Endothelial cell of umbilical vein (primary cell): Measurements from ENCODE around the gene SLC36A4. TPM values are rescaled to one million over a fixed set of nuclear protein-coding genes. Genes with fewer than 3 reads are reported as not detected.
"Not testable (repeated sequence)": the region's sequence is repeated elsewhere in the genome, so short reads cannot be mapped to it uniquely, and the experiment has no call there.

Experiments
- BruUV-seq: library from RNA; stranded (reverse); fragments of 400-500 nt; replicated peaks from 2 replicates; lab custom pipeline; 2021; lab: Mats Ljungman, UMichigan
- CTCF ChIA-PET: fragments of 300-600, 350-600 bp; sonication (Branson Sonifier 250); formaldehyde crosslinking; loops from one replicate; lab custom pipeline; 2021; ENCODE audit warnings: antibody characterized with exemption, inconsistent platforms; lab: Charles Lee
- POLR2A ChIA-PET: fragments of 300-600, 350-600 bp; sonication (Branson Sonifier 250); formaldehyde crosslinking; loops from one replicate; lab custom pipeline; 2021; ENCODE audit warnings: antibody characterized with exemption, inconsistent platforms; lab: Charles Lee
- DNase-seq: peaks from one replicate; pipeline ENCODE4 v3.0.0-alpha.2; 2011; ENCODE audit warnings: low read depth, low spot score
- FAIRE-seq: peaks from 2 replicates; lab custom pipeline; 2011; peaks lifted over from hg19 to GRCh38; lab: Jason Lieb, UNC
- H2AFZ ChIP-seq: 2 replicates; pipeline ENCODE4 v1.6.0; 2012; ENCODE audit warnings: low read depth, low read length, control low read depth, inconsistent platforms
- H3K27ac ChIP-seq: 2 replicates; pipeline ENCODE4 v1.5.1; 2011; ENCODE audit warnings: low read depth, mild to moderate bottlenecking, control low read depth, low read length, moderate library complexity; ENCODE audit not compliant: insufficient read depth
- H3K27me3 ChIP-seq, 2 experiments: 2 replicates each; pipeline versions ENCODE4 v1.6.0 to v1.6.1; 2011; ENCODE audit warnings: low read length in 2 of 2, mixed read lengths in 1 of 2; ENCODE audit not compliant: control insufficient read depth in 2 of 2, insufficient read depth in 2 of 2
- H3K36me3 ChIP-seq, 2 experiments: 2 replicates in 1 of 2; 3 replicates in 1 of 2; pipeline ENCODE4 v1.5.1; 2011; ENCODE audit warnings: low read length in 2 of 2, mild to moderate bottlenecking in 1 of 2, moderate library complexity in 1 of 2; ENCODE audit not compliant: control insufficient read depth in 2 of 2, insufficient read depth in 2 of 2; ENCODE audit errors: extremely low read depth in 1 of 2
- H3K4me1 ChIP-seq: 3 replicates; pipeline ENCODE4 v1.5.1; 2011; ENCODE audit warnings: mild to moderate bottlenecking, low read length; ENCODE audit not compliant: control insufficient read depth, insufficient read depth; ENCODE audit errors: extremely low read depth
- H3K4me2 ChIP-seq: 2 replicates; pipeline ENCODE4 v1.6.1; 2011; ENCODE audit warnings: low read length, control low read depth, mixed read lengths; ENCODE audit not compliant: insufficient read depth
- H3K4me3 ChIP-seq, 3 experiments: fragments of 200-600 bp in 1 of 3; sonication (generic), shearing (Covaris generic) in 1 of 3; replicated peaks in 1 of 3; 2 replicates each; pipeline ENCODE4 v1.5.1; 2011 to 2016; ENCODE audit warnings: control low read depth in 3 of 3, low read length in 3 of 3, mild to moderate bottlenecking in 2 of 3, inconsistent platforms in 1 of 3, low read depth in 1 of 3, moderate library complexity in 1 of 3; ENCODE audit not compliant: insufficient read depth in 1 of 3
- H3K79me2 ChIP-seq: 2 replicates; pipeline ENCODE4 v1.6.0; 2012; ENCODE audit warnings: low read length, inconsistent platforms; ENCODE audit not compliant: control insufficient read depth, insufficient read depth
- H3K9ac ChIP-seq: replicated peaks from 2 replicates; pipeline ENCODE3; 2011; ENCODE audit warnings: low read length, control low read depth; ENCODE audit not compliant: insufficient read depth; ENCODE audit errors: extremely low read depth
- H3K9me1 ChIP-seq: replicated peaks from 3 replicates; pipeline ENCODE4 v1.6.0; 2011; ENCODE audit warnings: mild to moderate bottlenecking, low read length; ENCODE audit not compliant: control insufficient read depth, insufficient read depth; ENCODE audit errors: extremely low read depth
- H3K9me3 ChIP-seq: replicated peaks from 2 replicates; pipeline ENCODE4 v1.5.1; 2012; ENCODE audit warnings: low read length, inconsistent platforms; ENCODE audit not compliant: control insufficient read depth, insufficient read depth
- H4K20me1 ChIP-seq: replicated peaks from 2 replicates; pipeline ENCODE3; 2011; ENCODE audit warnings: mild to moderate bottlenecking, low read length; ENCODE audit not compliant: control insufficient read depth, insufficient read depth; ENCODE audit errors: extremely low read depth
- EZH2 ChIP-seq: IDR thresholded peaks from 2 replicates; pipeline ENCODE4 v1.6.1; 2012; ENCODE audit warnings: borderline replicate concordance, low read depth, mild to moderate bottlenecking, moderate library complexity, low read length, inconsistent platforms; ENCODE audit not compliant: severe bottlenecking
- FOS ChIP-seq: IDR thresholded peaks from 2 replicates; pipeline ENCODE4 v1.6.1; 2011; ENCODE audit warnings: mild to moderate bottlenecking, low read length, moderate library complexity, borderline replicate concordance; ENCODE audit not compliant: insufficient read depth
- GATA2 ChIP-seq: IDR thresholded peaks from 2 replicates; pipeline ENCODE4 v1.7.0; 2011; ENCODE audit warnings: low read depth, mild to moderate bottlenecking, moderate library complexity, mixed read lengths, low read length; ENCODE audit not compliant: insufficient read length, insufficient read depth
- JUN ChIP-seq: IDR thresholded peaks from 2 replicates; pipeline ENCODE4 v1.6.1; 2011; ENCODE audit warnings: borderline replicate concordance, low read depth; ENCODE audit not compliant: insufficient read length, insufficient read depth
- MYC ChIP-seq: IDR thresholded peaks from one replicate; pipeline ENCODE4 v1.6.1; 2011; ENCODE audit warnings: mild to moderate bottlenecking, low read depth, low read length
- POLR2A ChIP-seq: IDR thresholded peaks from 2 replicates; pipeline ENCODE4 v1.6.1; 2012; ENCODE audit warnings: low read depth, mild to moderate bottlenecking, control low read depth, low read length
- POLR2AphosphoS5 ChIP-seq: IDR thresholded peaks from 2 replicates; pipeline ENCODE4 v1.6.1; 2012; ENCODE audit warnings: low read depth, mild to moderate bottlenecking, control low read depth, low read length, moderate library complexity; ENCODE audit not compliant: insufficient read depth
- dilution Hi-C: fragments of 300-500 bp; cut with MboI; formaldehyde crosslinking; loops from one replicate; pipeline ENCODE4 v1.15.0; 2019; ENCODE audit warnings: low sequenced_read_pairs; ENCODE audit not compliant: extremely low pct_ligation_motif_present
- intact Hi-C: fragments of 100-400 bp; cut with micrococcal nuclease; formaldehyde crosslinking; loops from one replicate; pipeline ENCODE4 v1.10.0; 2022
- polyA plus RNA-seq, 4 experiments: library from polyadenylated mRNA; depleted of rRNA in 3 of 4; stranded (reverse) in 3 of 4; unstranded in 1 of 4; fragments of >200 nt; gene quantifications; 2 replicates each; pipeline versions ENCODE4 v1.2.1 to v1.2.3, GENCODE V29; 2011 to 2012; ENCODE audit warnings: missing spikeins in 1 of 4
- total RNA-seq: library from RNA; stranded (reverse); gene quantifications from 2 replicates; pipeline ENCODE4 v1.2.3, GENCODE V29; 2021
- TF ChIP-seq, protein P1 (sequence below), 2 donors: IDR thresholded peaks; 1 replicate in 1 of 2; 2 replicates in 1 of 2; pipeline ENCODE4 v1.5.1; 2011; ENCODE audit warnings: low read length in 2 of 2, mild to moderate bottlenecking in 2 of 2, moderate library complexity in 2 of 2, control low read depth in 1 of 2, inconsistent platforms in 1 of 2, low read depth in 1 of 2; ENCODE audit not compliant: insufficient read depth in 1 of 2; ENCODE audit errors: extremely low read depth in 1 of 2
- TF ChIP-seq, protein P2 (sequence below): IDR thresholded peaks from 2 replicates; pipeline ENCODE4 v1.6.1; 2011; ENCODE audit not compliant: insufficient read depth, insufficient read length

The SLC36A4 gene
- total and polyA plus RNA-seq, 2 donors (not counting 3 experiments of a cell fraction or from before 2014, with no cell fraction given), result 8.5 to 16.8 TPM

DNA sequence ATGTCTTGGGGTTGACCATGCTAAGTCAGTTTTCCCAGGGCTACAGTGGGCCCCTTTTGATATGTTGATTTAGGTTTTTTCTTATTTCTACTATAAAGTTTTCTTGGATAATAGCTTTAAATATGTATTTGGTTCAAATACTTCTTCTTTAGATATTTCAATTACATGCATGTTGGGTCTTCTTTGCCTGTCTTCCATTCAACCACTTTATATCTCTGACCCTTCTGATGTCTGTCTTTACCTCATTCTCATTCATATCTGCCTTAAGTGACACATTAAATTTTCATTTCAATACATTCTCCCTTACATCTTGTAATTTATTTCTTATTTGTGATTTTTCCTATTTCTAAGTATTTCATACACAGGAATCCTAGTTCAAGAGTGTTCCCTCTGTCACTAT lies 10.5 kb downstream of the SLC36A4 start:
- H4K20me1 ChIP-seq, result no peaks in the 10 kb centered on the region
- no peaks in the 10 kb centered on the region for H3K9me3 ChIP-seq
- no peak for TF ChIP-seq MYC
- no peak for TF ChIP-seq JUN
- TF ChIP-seq, protein P1, sequence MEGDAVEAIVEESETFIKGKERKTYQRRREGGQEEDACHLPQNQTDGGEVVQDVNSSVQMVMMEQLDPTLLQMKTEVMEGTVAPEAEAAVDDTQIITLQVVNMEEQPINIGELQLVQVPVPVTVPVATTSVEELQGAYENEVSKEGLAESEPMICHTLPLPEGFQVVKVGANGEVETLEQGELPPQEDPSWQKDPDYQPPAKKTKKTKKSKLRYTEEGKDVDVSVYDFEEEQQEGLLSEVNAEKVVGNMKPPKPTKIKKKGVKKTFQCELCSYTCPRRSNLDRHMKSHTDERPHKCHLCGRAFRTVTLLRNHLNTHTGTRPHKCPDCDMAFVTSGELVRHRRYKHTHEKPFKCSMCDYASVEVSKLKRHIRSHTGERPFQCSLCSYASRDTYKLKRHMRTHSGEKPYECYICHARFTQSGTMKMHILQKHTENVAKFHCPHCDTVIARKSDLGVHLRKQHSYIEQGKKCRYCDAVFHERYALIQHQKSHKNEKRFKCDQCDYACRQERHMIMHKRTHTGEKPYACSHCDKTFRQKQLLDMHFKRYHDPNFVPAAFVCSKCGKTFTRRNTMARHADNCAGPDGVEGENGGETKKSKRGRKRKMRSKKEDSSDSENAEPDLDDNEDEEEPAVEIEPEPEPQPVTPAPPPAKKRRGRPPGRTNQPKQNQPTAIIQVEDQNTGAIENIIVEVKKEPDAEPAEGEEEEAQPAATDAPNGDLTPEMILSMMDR (IDR thresholded peaks at IDR 0.05; ENCODE audit: extremely low read depth in 1 of 2, insufficient read depth in 1 of 2, low read depth in 1 of 2, low read length in 2 of 2), result no peak
- no peak for TF ChIP-seq FOS
- TF ChIP-seq, protein P2, sequence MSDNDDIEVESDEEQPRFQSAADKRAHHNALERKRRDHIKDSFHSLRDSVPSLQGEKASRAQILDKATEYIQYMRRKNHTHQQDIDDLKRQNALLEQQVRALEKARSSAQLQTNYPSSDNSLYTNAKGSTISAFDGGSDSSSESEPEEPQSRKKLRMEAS, result no peak
- no peak for TF ChIP-seq EZH2
- TF ChIP-seq POLR2A, result no peak
- no peak for TF ChIP-seq GATA2
- no peak for TF ChIP-seq POLR2AphosphoS5
- ChIA-PET POLR2A (no interaction called here), CTCF (no interaction called here)
- no peaks in the 10 kb centered on the region for H3K9me1 ChIP-seq
- H2AFZ ChIP-seq, result no peak overlapping the region
- H3K4me1 ChIP-seq, result no peaks in the 10 kb centered on the region
- intact Hi-C loops, result no loop called here
- BruUV-seq, result no TSS peak
- FAIRE-seq (no peak), DNase-seq (no peak)
- no peak overlapping the region for H3K4me2 ChIP-seq
- H3K27me3 ChIP-seq, result no peaks in the 10 kb centered on the region
- H3K4me3 ChIP-seq, result no peak overlapping the region
- no peak overlapping the region for H3K9ac ChIP-seq
- H3K79me2 ChIP-seq, result no peaks in the 10 kb centered on the region
- dilution Hi-C loops, result no loop called here
- no peaks in the 10 kb centered on the region for H3K36me3 ChIP-seq
- no peak overlapping the region for H3K27ac ChIP-seq

DNA sequence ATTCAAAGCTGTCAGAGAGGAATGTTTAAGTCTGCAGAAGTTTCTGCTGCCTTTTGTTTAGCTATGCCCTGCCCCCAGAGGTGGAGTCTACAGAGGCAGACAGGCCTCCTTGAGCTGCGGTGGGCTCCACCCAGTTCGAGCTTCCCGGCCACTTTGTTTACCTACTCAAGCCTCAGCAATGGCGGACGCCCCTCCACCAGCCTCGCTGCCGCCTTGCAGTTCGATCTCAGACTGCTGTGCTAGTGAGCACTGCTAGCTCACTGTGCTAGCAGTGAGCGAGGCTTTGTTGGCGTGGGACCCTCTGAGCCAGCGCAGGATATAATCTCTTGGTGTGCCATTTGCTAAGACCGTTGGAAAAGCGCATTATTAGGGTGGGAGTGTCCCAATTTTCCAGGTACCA lies 19.9 kb downstream of the SLC36A4 start:
- not testable (repeated sequence) for H3K9ac ChIP-seq, FAIRE-seq

More for the DNA sequence above, 19.9 kb downstream of the SLC36A4 start:
- H3K4me1 ChIP-seq, H2AFZ ChIP-seq, H3K79me2 ChIP-seq, H3K9me1 ChIP-seq, BruUV-seq, H3K4me3 ChIP-seq, intact Hi-C loops, H3K9me3 ChIP-seq, H3K4me2 ChIP-seq, H3K27ac ChIP-seq, dilution Hi-C loops, H3K27me3 ChIP-seq, DNase-seq, H3K36me3 ChIP-seq, POLR2A ChIA-PET, H4K20me1 ChIP-seq: not testable (repeated sequence)
- CTCF ChIA-PET, result interaction anchor here (1.3 kb wide), 1 partner anchor 19 kb away, joined by 4 read pairs; no protein-coding TSS in a partner anchor
